WTC11 (cell line): ENCODE results near the gene SLC22A7.

ENCODE experiments used
- TF ChIP-seq, protein P1 (sequence below): fragments of 200-600 bp; IDR thresholded peaks from 2 replicates; pipeline ENCODE4 v1.8.0; 2022; ENCODE audit warnings: antibody characterized with exemption
- TF ChIP-seq, protein P2 (sequence below): sonication (generic); formaldehyde crosslinking; IDR thresholded peaks from 2 replicates; pipeline ENCODE4 v1.8.1; 2022; ENCODE audit warnings: missing genetic modification reagents, borderline replicate concordance

DNA sequence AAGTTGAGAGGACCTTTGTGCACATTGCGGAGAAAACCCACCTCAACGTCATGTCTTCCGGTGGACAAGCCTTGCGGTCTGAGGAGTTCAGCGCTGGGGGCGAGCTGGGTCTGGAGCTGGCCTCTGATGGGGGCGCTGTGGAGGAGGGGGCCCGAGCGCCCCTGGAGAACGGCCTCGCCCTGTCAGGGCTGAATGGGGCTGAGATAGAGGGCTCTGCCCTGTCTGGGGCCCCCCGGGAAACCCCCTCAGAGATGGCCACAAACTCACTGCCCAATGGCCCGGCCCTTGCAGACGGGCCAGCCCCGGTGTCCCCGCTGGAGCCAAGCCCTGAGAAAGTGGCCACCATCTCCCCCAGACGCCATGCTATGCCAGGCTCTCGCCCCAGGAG is 14.6 kb upstream of the SLC22A7 start:
- TF ChIP-seq, protein P1, sequence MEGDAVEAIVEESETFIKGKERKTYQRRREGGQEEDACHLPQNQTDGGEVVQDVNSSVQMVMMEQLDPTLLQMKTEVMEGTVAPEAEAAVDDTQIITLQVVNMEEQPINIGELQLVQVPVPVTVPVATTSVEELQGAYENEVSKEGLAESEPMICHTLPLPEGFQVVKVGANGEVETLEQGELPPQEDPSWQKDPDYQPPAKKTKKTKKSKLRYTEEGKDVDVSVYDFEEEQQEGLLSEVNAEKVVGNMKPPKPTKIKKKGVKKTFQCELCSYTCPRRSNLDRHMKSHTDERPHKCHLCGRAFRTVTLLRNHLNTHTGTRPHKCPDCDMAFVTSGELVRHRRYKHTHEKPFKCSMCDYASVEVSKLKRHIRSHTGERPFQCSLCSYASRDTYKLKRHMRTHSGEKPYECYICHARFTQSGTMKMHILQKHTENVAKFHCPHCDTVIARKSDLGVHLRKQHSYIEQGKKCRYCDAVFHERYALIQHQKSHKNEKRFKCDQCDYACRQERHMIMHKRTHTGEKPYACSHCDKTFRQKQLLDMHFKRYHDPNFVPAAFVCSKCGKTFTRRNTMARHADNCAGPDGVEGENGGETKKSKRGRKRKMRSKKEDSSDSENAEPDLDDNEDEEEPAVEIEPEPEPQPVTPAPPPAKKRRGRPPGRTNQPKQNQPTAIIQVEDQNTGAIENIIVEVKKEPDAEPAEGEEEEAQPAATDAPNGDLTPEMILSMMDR = no peak
- TF ChIP-seq, protein P2, sequence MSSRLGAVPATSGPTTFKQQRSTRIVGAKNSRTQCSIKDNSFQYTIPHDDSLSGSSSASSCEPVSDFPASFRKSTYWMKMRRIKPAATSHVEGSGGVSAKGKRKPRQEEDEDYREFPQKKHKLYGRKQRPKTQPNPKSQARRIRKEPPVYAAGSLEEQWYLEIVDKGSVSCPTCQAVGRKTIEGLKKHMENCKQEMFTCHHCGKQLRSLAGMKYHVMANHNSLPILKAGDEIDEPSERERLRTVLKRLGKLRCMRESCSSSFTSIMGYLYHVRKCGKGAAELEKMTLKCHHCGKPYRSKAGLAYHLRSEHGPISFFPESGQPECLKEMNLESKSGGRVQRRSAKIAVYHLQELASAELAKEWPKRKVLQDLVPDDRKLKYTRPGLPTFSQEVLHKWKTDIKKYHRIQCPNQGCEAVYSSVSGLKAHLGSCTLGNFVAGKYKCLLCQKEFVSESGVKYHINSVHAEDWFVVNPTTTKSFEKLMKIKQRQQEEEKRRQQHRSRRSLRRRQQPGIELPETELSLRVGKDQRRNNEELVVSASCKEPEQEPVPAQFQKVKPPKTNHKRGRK (CRISPR knock-in tag) = no peak
